HCEC 1CT (cell line): ENCODE measurements around the gene RRAD.
A peak's percentile ranks its signal among the peaks of the same experiment; 100 is the strongest.

Source experiments
- DNase-seq: peaks from one replicate; pipeline ENCODE4 v3.0.0-alpha.2; 2017

Gene RRAD

GRCh38 chr16:66872943-66873684 is 52.2 kb downstream of the RRAD start:
- DNase-seq, result peak; percentile 100

GRCh38 chr16:66872559-66872942 is 52.8 kb downstream of the RRAD start:
- no peak for DNase-seq

DNA sequence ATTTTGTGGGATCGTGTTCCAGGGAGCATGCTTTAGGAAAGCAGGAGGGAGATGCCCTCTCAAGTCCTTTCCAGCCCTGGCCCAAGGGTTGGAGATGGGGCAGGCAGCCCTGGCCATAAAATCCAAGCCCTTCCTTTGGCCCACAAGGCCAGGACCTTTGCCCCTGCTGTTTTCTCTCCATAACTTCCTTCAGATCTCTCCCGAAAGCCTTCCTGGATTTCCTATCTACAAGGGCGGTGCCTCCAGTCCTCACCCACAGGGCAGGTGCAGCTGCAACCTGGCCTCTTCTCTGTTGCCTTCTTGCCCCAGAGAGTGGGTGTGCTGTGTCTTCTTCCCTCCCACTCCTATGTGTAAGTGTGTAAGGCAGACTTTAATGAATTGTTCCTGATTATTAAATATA is 53.5 kb downstream of the RRAD start:
- no peak for DNase-seq
